Nephron (organoid): ENCODE data around the gene RBM10.

Source experiments
- H3K27ac Mint-ChIP-seq, 3 experiments: 2 replicates each; pipeline ENCODE4 v1.8.0; 2020; ENCODE audit warnings: mixed read lengths in 3 of 3, mild to moderate bottlenecking in 2 of 3, moderate library complexity in 1 of 3
- H3K27me3 Mint-ChIP-seq: 2 replicates; pipeline ENCODE4 v1.8.0; 2021; ENCODE audit warnings: low read depth, mild to moderate bottlenecking, moderate library complexity, mixed read lengths
- H3K36me3 Mint-ChIP-seq: 2 replicates; pipeline ENCODE4 v1.8.0; 2020; ENCODE audit warnings: low read depth, mixed read lengths
- H3K4me1 Mint-ChIP-seq: 2 replicates; pipeline ENCODE4 v1.8.0; 2020; ENCODE audit warnings: mixed read lengths
- H3K4me3 Mint-ChIP-seq, 3 experiments: 2 replicates each; pipeline ENCODE4 v1.8.0; 2020; ENCODE audit warnings: mild to moderate bottlenecking in 3 of 3, mixed read lengths in 3 of 3, moderate library complexity in 2 of 3
- H3K9me3 Mint-ChIP-seq: 2 replicates; pipeline ENCODE4 v1.8.0; 2020; ENCODE audit warnings: mixed read lengths
- TF ChIP-seq, protein P1 (sequence below), 3 experiments: fragments of 200-600 bp; sonication (generic); IDR thresholded peaks; one replicate each; pipeline ENCODE4 v1.5.0; 2021; ENCODE audit warnings: antibody characterized with exemption in 3 of 3; ENCODE audit not compliant: unreplicated experiment in 3 of 3

The RBM10 gene

DNA sequence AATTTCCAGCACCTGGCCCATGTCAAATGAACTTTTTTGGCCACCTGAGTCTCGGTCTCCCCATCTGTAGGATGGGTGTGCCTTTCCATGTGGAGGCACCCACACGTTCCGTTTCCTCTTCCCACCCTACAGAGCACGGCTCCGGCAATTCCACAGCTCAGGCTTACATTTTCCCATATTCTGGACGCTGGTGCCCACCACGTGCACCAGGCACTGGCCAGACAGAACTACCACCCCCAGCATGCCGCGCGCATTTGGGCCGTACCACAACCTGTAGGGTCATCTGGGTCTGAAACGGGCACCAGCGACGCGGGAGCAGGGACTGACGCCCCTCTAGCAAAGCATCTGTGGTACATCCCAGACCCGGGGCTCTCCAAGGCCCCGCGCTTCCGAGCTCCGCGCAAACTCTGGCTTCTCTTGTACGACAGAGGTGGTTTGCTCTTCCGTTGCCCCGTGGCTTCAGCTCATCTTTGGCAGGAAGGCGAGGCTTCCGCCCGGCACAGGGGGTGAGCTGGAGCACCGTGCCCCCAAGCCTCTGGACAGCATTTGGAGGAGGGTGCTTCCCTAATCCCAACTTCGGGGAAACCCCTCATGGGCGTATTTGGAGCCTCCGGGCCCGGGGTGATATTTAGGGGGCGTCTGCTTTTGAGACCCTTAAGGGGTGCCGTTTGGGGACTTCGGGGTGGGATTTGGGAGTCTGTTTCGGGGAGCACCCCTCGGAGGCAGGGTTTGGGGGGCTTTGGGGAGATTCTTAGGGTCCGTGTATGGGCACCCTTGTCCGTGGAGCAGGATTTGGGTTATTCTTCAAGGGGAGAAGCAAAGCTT, 45.6 kb downstream of the RBM10 start:
- Mint-ChIP-seq H3K4me1 (peaks cover 21% of the 10 kb centered on the region), H3K27me3 (no peaks in the 10 kb centered on the region), H3K27ac (peak overlapping the region in 1 of 3 experiments; percentile 5), H3K9me3 (no peaks in the 10 kb centered on the region), H3K4me3 (peak overlapping the region; percentile 90 to 93 (median 91)), H3K36me3 (peaks cover 16% of the 10 kb centered on the region)
- TF ChIP-seq, protein P1, sequence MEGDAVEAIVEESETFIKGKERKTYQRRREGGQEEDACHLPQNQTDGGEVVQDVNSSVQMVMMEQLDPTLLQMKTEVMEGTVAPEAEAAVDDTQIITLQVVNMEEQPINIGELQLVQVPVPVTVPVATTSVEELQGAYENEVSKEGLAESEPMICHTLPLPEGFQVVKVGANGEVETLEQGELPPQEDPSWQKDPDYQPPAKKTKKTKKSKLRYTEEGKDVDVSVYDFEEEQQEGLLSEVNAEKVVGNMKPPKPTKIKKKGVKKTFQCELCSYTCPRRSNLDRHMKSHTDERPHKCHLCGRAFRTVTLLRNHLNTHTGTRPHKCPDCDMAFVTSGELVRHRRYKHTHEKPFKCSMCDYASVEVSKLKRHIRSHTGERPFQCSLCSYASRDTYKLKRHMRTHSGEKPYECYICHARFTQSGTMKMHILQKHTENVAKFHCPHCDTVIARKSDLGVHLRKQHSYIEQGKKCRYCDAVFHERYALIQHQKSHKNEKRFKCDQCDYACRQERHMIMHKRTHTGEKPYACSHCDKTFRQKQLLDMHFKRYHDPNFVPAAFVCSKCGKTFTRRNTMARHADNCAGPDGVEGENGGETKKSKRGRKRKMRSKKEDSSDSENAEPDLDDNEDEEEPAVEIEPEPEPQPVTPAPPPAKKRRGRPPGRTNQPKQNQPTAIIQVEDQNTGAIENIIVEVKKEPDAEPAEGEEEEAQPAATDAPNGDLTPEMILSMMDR (IDR thresholded peaks at IDR 0.05; ENCODE audit: unreplicated experiment in 3 of 3): no peak

DNA sequence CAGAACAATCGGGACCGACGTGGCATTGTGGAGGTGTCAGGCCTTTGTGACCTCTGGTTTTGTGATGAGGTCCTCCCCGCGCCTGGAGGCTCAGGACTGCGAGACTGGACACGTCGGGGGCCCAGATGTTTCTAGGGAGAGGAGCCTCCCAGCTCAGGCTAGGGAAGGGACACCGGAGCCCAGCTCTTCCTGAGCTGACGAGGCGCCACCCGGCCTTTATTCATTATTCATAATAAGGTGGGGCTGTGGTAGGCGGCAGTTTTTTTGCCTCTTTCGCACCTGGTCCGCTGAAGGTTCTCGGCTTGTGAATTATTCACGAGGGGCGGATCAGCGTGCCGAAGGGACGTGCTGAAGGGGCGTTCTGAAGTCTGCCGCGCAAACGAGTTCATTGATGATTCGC, 46.3 kb downstream of the RBM10 start:
- Mint-ChIP-seq H3K4me3 (peak overlapping the region; percentile 90 to 93 (median 91)), H3K4me1 (peaks cover 28% of the 10 kb centered on the region), H3K27me3 (no peaks in the 10 kb centered on the region), H3K9me3 (no peaks in the 10 kb centered on the region), H3K36me3 (peaks cover 19% of the 10 kb centered on the region), H3K27ac (peak overlapping the region in 1 of 3 experiments; percentile 5)
- TF ChIP-seq, protein P1 (IDR thresholded peaks at IDR 0.05; ENCODE audit: unreplicated experiment in 3 of 3): no peak

DNA sequence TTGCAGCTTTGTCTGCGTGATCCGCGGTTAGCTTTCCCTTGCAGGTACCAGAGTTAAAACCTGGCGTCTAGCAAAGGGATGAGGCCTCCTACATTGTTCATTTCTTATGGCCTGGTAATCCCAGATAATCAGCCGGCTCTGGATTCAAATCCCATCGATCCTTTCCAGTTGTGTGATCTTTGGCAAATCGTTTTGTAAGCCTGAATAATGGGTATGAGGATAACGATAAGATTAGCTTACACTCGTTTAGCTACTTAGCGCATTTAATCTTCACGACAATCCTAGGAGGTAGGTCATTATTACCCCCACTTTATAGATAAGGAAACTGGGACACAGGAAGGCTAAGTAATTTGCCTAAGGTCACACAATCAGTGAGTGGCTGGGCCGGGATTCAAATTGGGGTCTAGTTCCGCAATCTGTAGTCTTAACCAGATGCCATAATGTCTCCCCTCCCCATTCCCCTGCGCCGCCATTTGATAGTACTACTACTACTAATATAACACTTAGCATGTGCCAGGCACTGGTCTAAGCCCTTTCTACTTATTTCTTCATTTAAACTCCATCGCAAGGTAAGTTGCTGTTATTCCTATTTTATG, 46.9 kb downstream of the RBM10 start:
- H3K27me3 Mint-ChIP-seq: no peaks in the 10 kb centered on the region
- H3K9me3 Mint-ChIP-seq: no peaks in the 10 kb centered on the region
- peaks cover 34% of the 10 kb centered on the region for H3K4me1 Mint-ChIP-seq
- H3K27ac Mint-ChIP-seq: no peak overlapping the region
- peak overlapping the region; percentile 90 to 93 (median 91) for H3K4me3 Mint-ChIP-seq
- TF ChIP-seq, protein P1 (IDR thresholded peaks at IDR 0.05; ENCODE audit: unreplicated experiment in 3 of 3): no peak
- peaks cover 20% of the 10 kb centered on the region for H3K36me3 Mint-ChIP-seq

DNA sequence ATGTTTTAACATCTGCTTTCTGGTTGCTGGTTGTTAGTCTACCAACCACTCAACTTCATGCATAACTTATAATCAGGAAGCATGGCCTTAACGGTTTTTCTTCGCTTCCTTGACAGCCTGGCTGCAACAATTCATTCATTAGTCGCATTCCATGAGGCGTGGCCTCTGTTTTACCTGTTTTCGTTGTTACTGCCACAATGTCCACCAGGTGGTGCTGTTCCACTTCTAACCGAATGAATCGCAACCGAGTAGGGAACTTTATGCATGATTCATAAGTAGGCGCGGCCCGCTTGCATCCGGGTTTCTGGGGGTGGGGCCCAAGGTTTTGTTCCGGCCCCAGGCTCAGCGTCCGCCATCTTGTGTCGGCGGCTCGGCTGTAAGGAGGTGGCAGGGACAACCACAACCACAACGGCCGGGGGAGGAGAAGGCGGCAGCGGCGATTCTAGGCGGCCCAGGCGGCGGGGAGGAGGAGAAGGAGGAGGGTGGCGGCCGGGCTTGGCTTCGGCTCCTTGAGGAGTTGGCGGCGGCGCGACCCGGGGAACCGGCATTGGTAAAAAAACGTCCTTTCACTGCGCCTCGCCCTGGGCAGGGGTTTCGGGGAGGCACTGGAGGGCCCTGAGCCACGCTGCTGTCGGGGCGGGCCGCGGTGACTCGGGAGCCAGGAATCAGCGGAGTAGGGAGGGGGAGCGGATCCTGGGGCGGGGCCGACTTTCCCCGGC, 48.6 kb downstream of the RBM10 start, which contains the start of gene UBA1:
TSS of gene UBA1 (plus strand) at position 355 of the 719 bp plus-strand sequence. CDS start 4,974 bp downstream, outside the sequence.
- Mint-ChIP-seq H3K4me1 (peaks cover 51% of the 10 kb centered on the region), H3K9me3 (no peaks in the 10 kb centered on the region), H3K4me3 (peak within 1 kb of the TSS; percentile 98 to 99 (median 99)), H3K27me3 (no peaks in the 10 kb centered on the region), H3K36me3 (peaks cover 34% of the 10 kb centered on the region), H3K27ac (peak within 1 kb of the TSS; percentile 93 to 100 (median 97))
- TF ChIP-seq, protein P1 (IDR thresholded peaks at IDR 0.05; ENCODE audit: unreplicated experiment in 3 of 3): peak; percentile 89 to 91 (median 91)

DNA sequence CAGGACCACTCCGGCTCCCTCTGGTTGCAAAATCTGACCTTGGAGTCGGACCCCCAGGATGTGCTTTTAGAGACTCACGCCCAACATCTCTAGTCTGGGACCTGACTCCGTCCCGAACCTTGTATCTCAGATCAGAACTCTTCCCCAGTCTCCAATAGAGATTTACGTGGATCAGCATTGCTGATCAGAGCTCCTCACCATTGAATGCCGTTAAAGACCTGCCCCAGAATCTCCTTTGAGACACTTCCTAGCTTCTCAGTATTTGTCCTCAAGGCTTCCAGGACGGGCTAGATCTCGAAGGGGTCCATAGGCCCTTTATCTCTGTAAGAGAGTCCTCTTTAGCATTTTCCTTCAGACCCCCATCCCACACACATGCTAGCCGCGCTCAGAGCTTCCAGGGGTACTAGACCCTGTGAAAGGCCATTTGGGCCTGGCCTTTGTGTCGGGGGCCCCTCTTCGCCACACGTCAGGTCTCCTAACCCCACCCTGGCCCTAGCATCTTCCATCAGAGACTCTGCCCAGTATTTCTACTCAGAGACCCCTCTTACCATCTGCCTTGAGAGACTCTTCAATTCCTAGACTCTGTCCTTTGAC, 49.3 kb downstream of the RBM10 start:
- peaks cover 40% of the 10 kb centered on the region for H3K36me3 Mint-ChIP-seq
- H3K27me3 Mint-ChIP-seq: no peaks in the 10 kb centered on the region
- H3K9me3 Mint-ChIP-seq: no peaks in the 10 kb centered on the region
- peaks cover 54% of the 10 kb centered on the region for H3K4me1 Mint-ChIP-seq
- TF ChIP-seq, protein P1 (IDR thresholded peaks at IDR 0.05; ENCODE audit: unreplicated experiment in 3 of 3): no peak
- H3K27ac Mint-ChIP-seq: peak overlapping the region; percentile 93 to 100 (median 97)
- peak overlapping the region; percentile 98 to 99 (median 99) for H3K4me3 Mint-ChIP-seq
